Measurements from ENCODE around the gene NRF1.

The NRF1 gene

GRCh38 chr7:129680400-129680799, 68.9 kb downstream of the NRF1 start:
- no peaks in the 10 kb centered on the region for H3K9me3 ChIP-seq (replicated peaks; ENCODE audit: insufficient read depth, low read length)
- no peak overlapping the region for H3K4me2 ChIP-seq (ENCODE audit: low read depth, low read length)
- H3K9ac ChIP-seq (ENCODE audit: low read length), result no peak overlapping the region
- H3K27ac ChIP-seq (ENCODE audit: low read length), result no peak overlapping the region
- H2AFZ ChIP-seq (ENCODE audit: low read length), result no peak overlapping the region
- no peak overlapping the region for H3K4me3 ChIP-seq (ENCODE audit: low read length)
- TF ChIP-seq EZH2 (optimal IDR thresholded peaks at IDR 0.05; ENCODE audit: low read depth, low read length), result no peak
- no peak for TF ChIP-seq EZH2phosphoT487 (IDR thresholded peaks at IDR 0.05; ENCODE audit: low read length)
- no peak for TF ChIP-seq CTCF (IDR thresholded peaks at IDR 0.05; ENCODE audit: low read length)
- no peaks in the 10 kb centered on the region for H4K20me1 ChIP-seq (ENCODE audit: insufficient read depth, low read length)
- no peaks in the 10 kb centered on the region for H3F3A ChIP-seq (ENCODE audit: insufficient read depth, low read length)
- H3K9me2 ChIP-seq (replicated peaks; ENCODE audit: insufficient read depth, low read length), result no peaks in the 10 kb centered on the region
- H3K4me1 ChIP-seq (ENCODE audit: low read length), result no peaks in the 10 kb centered on the region
- no peaks in the 10 kb centered on the region; the same call in 1 of the 2 replicates for H3K36me3 ChIP-seq (replicated peaks; ENCODE audit: insufficient read depth, low read length)
- DNase-seq, result no peak
- no peaks in the 10 kb centered on the region for H3K27me3 ChIP-seq (replicated peaks; ENCODE audit: insufficient read depth, low read length)
- no peaks in the 10 kb centered on the region for H3K79me2 ChIP-seq (ENCODE audit: low read length)

- H3F3A ChIP-seq (ENCODE audit: insufficient read depth, low read length), result no peaks in the 10 kb centered on the region
- H3K4me1 ChIP-seq (ENCODE audit: low read length), result no peaks in the 10 kb centered on the region
- no peak overlapping the region for H3K27ac ChIP-seq (ENCODE audit: low read length)
- no peaks in the 10 kb centered on the region for H3K9me2 ChIP-seq (replicated peaks; ENCODE audit: insufficient read depth, low read length)
- no peaks in the 10 kb centered on the region for H3K27me3 ChIP-seq (replicated peaks; ENCODE audit: insufficient read depth, low read length)
- TF ChIP-seq CTCF (IDR thresholded peaks at IDR 0.05; ENCODE audit: low read length) (no peak), EZH2phosphoT487 (IDR thresholded peaks at IDR 0.05; ENCODE audit: low read length) (no peak), EZH2 (optimal IDR thresholded peaks at IDR 0.05; ENCODE audit: low read depth, low read length) (no peak)
- H3K36me3 ChIP-seq (replicated peaks; ENCODE audit: insufficient read depth, low read length), result no peaks in the 10 kb centered on the region
- H4K20me1 ChIP-seq (ENCODE audit: insufficient read depth, low read length), result no peaks in the 10 kb centered on the region
- no peak for DNase-seq
- no peak overlapping the region for H3K9ac ChIP-seq (ENCODE audit: low read length)
- H3K4me2 ChIP-seq (ENCODE audit: low read depth, low read length), result no peak overlapping the region
- H2AFZ ChIP-seq (ENCODE audit: low read length), result no peak overlapping the region
- no peaks in the 10 kb centered on the region for H3K79me2 ChIP-seq (ENCODE audit: low read length)
- H3K4me3 ChIP-seq (ENCODE audit: low read length), result no peak overlapping the region
- no peaks in the 10 kb centered on the region for H3K9me3 ChIP-seq (replicated peaks; ENCODE audit: insufficient read depth, low read length)
Observed at GRCh38 chr7:129684777-129685176, 73.3 kb downstream of the NRF1 start.

GRCh38 chr7:129686063-129686462, 74.5 kb downstream of the NRF1 start:
- Histone ChIP-seq H3K27me3 (replicated peaks; ENCODE audit: insufficient read depth, low read length) (no peaks in the 10 kb centered on the region), H4K20me1 (ENCODE audit: insufficient read depth, low read length) (no peaks in the 10 kb centered on the region), H3K9ac (ENCODE audit: low read length) (no peak overlapping the region), H3K79me2 (ENCODE audit: low read length) (no peaks in the 10 kb centered on the region), H3K4me3 (ENCODE audit: low read length) (no peak overlapping the region), H3K9me2 (replicated peaks; ENCODE audit: insufficient read depth, low read length) (no peaks in the 10 kb centered on the region), H3K9me3 (replicated peaks; ENCODE audit: insufficient read depth, low read length) (no peaks in the 10 kb centered on the region), H3K4me2 (ENCODE audit: low read depth, low read length) (no peak overlapping the region), H3K27ac (ENCODE audit: low read length) (no peak overlapping the region), H3K36me3 (replicated peaks; ENCODE audit: insufficient read depth, low read length) (no peaks in the 10 kb centered on the region), H3K4me1 (ENCODE audit: low read length) (no peaks in the 10 kb centered on the region), H3F3A (ENCODE audit: insufficient read depth, low read length) (no peaks in the 10 kb centered on the region), H2AFZ (ENCODE audit: low read length) (no peak overlapping the region)
- no peak for DNase-seq
- TF ChIP-seq CTCF (IDR thresholded peaks at IDR 0.05; ENCODE audit: low read length) (no peak), EZH2 (optimal IDR thresholded peaks at IDR 0.05; ENCODE audit: low read depth, low read length) (no peak), EZH2phosphoT487 (IDR thresholded peaks at IDR 0.05; ENCODE audit: low read length) (no peak)
